CD8-positive, alpha-beta memory T cell (primary cell): Measurements from ENCODE around the gene FIGN. TPM values are rescaled to one million over a fixed set of nuclear protein-coding genes. Genes with fewer than 3 reads are reported as not detected.

Experiments used
- CTCF ChIA-PET: fragments of 350-600 bp; sonication (Branson Sonifier 250); formaldehyde crosslinking; loops from one replicate; lab custom pipeline; 2021; ENCODE audit warnings: antibody characterized with exemption; lab: Charles Lee
- POLR2A ChIA-PET: fragments of 350-600 bp; sonication (Branson Sonifier 250); formaldehyde crosslinking; loops from one replicate; lab custom pipeline; 2021; ENCODE audit warnings: antibody characterized with exemption; lab: Charles Lee
- DNase-seq, 5 donors: peaks; one replicate each; pipeline versions ENCODE4 v3.0.0 to v3.0.0-alpha.2; 2020 to 2022; ENCODE audit warnings: mixed read lengths in 1 of 5
- H3K27ac ChIP-seq: one replicate; pipeline ENCODE4 v1.7.0; 2013; ENCODE audit warnings: low read depth, mild to moderate bottlenecking, low read length, moderate library complexity
- H3K27me3 ChIP-seq: 2 replicates; pipeline ENCODE4 v1.7.0; 2013; ENCODE audit warnings: low read length, mild to moderate bottlenecking; ENCODE audit not compliant: insufficient read depth, poor library complexity, severe bottlenecking
- H3K36me3 ChIP-seq: 2 replicates; pipeline ENCODE4 v1.7.0; 2013; ENCODE audit warnings: mild to moderate bottlenecking, low read length, moderate library complexity; ENCODE audit not compliant: insufficient read depth
- H3K4me1 ChIP-seq: 2 replicates; pipeline ENCODE4 v1.7.0; 2013; ENCODE audit warnings: mild to moderate bottlenecking, low read length, moderate library complexity; ENCODE audit not compliant: insufficient read depth
- H3K4me3 ChIP-seq: 2 replicates; pipeline ENCODE4 v1.7.0; 2013; ENCODE audit warnings: mild to moderate bottlenecking, low read length
- H3K9me3 ChIP-seq: 2 replicates; pipeline ENCODE4 v1.7.0; 2013; ENCODE audit warnings: mild to moderate bottlenecking, low read length
- H3K27ac Mint-ChIP-seq, 8 donors: one replicate each; pipeline ENCODE4 v1.8.0; 2020 to 2021; ENCODE audit warnings: mixed read lengths in 8 of 8, mild to moderate bottlenecking in 6 of 8, inconsistent platforms in 3 of 8, moderate library complexity in 3 of 8
- H3K27me3 Mint-ChIP-seq, 2 donors: one replicate each; pipeline ENCODE4 v1.8.0; 2020 to 2021; ENCODE audit warnings: mixed read lengths in 2 of 2, mild to moderate bottlenecking in 1 of 2, moderate library complexity in 1 of 2
- H3K36me3 Mint-ChIP-seq, 3 donors: one replicate each; pipeline ENCODE4 v1.8.0; 2020 to 2021; ENCODE audit warnings: mixed read lengths in 3 of 3, inconsistent platforms in 1 of 3, mild to moderate bottlenecking in 1 of 3
- H3K4me1 Mint-ChIP-seq, 3 donors: one replicate each; pipeline ENCODE4 v1.8.0; 2020 to 2021; ENCODE audit warnings: mixed read lengths in 3 of 3, inconsistent platforms in 1 of 3, mild to moderate bottlenecking in 1 of 3
- H3K4me3 Mint-ChIP-seq, 7 donors: one replicate each; pipeline ENCODE4 v1.8.0; 2020 to 2021; ENCODE audit warnings: mixed read lengths in 7 of 7, mild to moderate bottlenecking in 6 of 7, moderate library complexity in 4 of 7, inconsistent platforms in 2 of 7
- H3K9me3 Mint-ChIP-seq, 5 donors: one replicate each; pipeline ENCODE4 v1.8.0; 2020 to 2022; ENCODE audit warnings: mixed read lengths in 5 of 5, mild to moderate bottlenecking in 3 of 5, moderate library complexity in 2 of 5, inconsistent platforms in 1 of 5
- polyA plus RNA-seq: library from polyadenylated mRNA; unstranded; fragments of 300-500 nt; fragmentation: Illumina TruSeq; gene quantifications from one replicate; pipeline ENCODE4 v1.2.3, GENCODE V29; 2021
- total RNA-seq, 2 experiments: library from RNA; stranded (reverse); gene quantifications; one replicate each; pipeline ENCODE4 v1.2.3, GENCODE V29; 2021

Gene FIGN
- total and polyA plus RNA-seq, 3 experiments from 2014 or later: not detected

- peaks cover 9 to 25% (median 17%) of the 10 kb centered on the region in 5 donors for H3K9me3 Mint-ChIP-seq
- peaks cover 0 to 4% (median 0%) of the 10 kb centered on the region in 3 donors for H3K36me3 Mint-ChIP-seq
- ChIA-PET CTCF (no interaction called here), POLR2A (no interaction called here)
- H3K27me3 ChIP-seq: no peaks in the 10 kb centered on the region
- H3K4me1 Mint-ChIP-seq: no peaks in the 10 kb centered on the region
- H3K27ac ChIP-seq: no peak overlapping the region
- no peak overlapping the region for H3K4me3 Mint-ChIP-seq
- no peaks in the 10 kb centered on the region for H3K4me1 ChIP-seq
- H3K36me3 ChIP-seq: no peaks in the 10 kb centered on the region
- no peaks in the 10 kb centered on the region for H3K27me3 Mint-ChIP-seq
- H3K27ac Mint-ChIP-seq: no peak overlapping the region
- H3K4me3 ChIP-seq: no peak overlapping the region
- H3K9me3 ChIP-seq: no peaks in the 10 kb centered on the region
- DNase-seq: no peak
Observed at GRCh38 chr2:163664610-163665009, 71.2 kb downstream of the FIGN start.

DNA sequence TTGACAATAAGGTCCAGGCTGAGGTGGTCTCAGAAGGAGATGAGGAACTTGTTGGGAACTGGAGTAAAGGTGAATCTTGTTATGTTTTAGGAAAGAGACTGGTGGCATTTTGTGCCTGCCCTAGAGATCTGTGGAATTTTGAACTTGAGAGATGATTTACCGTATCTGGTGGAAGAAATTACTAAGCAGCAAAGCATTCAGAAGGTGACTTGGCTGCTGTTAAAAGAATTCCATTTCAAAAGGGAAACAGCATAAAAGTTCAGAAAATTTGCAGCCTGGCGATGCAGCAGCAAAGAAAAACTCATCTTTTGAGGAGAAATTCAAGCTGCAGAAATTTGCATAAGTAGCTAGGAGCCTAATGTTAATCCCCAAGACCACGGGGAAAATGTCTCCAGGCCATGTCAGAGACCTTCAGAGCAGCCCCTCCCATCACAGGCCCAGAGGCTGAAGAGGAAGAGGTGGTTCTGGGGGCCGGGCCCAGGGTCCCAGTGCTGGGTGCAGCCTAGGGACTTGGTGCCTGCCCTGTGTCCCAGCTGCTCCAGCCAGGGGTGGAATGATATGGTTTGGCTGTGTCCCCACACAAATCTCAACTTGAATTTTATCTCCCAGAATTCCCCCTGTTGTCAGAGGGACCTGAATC, 73.5 kb downstream of the FIGN start:
- Mint-ChIP-seq H3K9me3 (peaks cover 10 to 23% (median 14%) of the 10 kb centered on the region in 5 donors), H3K4me1 (no peaks in the 10 kb centered on the region), H3K27me3 (no peaks in the 10 kb centered on the region), H3K36me3 (peaks cover 0 to 4% (median 0%) of the 10 kb centered on the region in 3 donors), H3K27ac (no peak overlapping the region), H3K4me3 (no peak overlapping the region)
- Histone ChIP-seq H3K4me1 (no peaks in the 10 kb centered on the region), H3K27me3 (no peaks in the 10 kb centered on the region), H3K36me3 (no peaks in the 10 kb centered on the region), H3K9me3 (no peaks in the 10 kb centered on the region), H3K4me3 (no peak overlapping the region), H3K27ac (no peak overlapping the region)
- DNase-seq: no peak
- ChIA-PET CTCF (no interaction called here), POLR2A (no interaction called here)

DNA sequence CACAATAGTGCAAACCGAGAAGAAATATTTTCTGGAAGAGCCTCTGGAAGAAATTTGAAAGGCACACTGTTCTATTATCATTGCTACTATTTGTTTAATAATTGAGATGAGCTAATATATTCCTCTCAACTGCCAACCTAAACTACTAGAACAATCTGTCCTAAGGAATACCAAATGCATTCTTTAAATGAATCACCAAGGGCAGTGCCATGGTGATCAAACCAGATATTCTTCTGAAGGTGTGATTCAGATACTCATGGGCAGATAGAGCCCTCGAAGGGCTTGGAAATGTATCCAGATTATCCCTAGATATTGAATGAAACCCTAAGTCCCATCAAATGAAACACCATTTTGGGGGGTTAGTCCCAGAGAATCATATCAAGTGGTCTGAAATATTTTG, 76.6 kb downstream of the FIGN start:
- CTCF ChIA-PET: no interaction called here

GRCh38 chr2:163658556-163658955, 77.3 kb downstream of the FIGN start:
- POLR2A ChIA-PET: no interaction called here
- CTCF ChIA-PET: no interaction called here
- Histone ChIP-seq H3K4me1 (no peaks in the 10 kb centered on the region), H3K27ac (no peak overlapping the region), H3K9me3 (no peaks in the 10 kb centered on the region), H3K36me3 (no peaks in the 10 kb centered on the region), H3K27me3 (no peaks in the 10 kb centered on the region), H3K4me3 (no peak overlapping the region)
- Mint-ChIP-seq H3K27ac (no peak overlapping the region), H3K36me3 (no peaks in the 10 kb centered on the region), H3K4me1 (no peaks in the 10 kb centered on the region), H3K27me3 (no peaks in the 10 kb centered on the region), H3K4me3 (no peak overlapping the region), H3K9me3 (peaks cover 7 to 14% (median 13%) of the 10 kb centered on the region in 5 donors)
- no peak for DNase-seq

More for the DNA sequence above, 76.6 kb downstream of the FIGN start:
- H3K9me3 ChIP-seq: no peaks in the 10 kb centered on the region
- H3K4me1 ChIP-seq: no peaks in the 10 kb centered on the region
- H3K9me3 Mint-ChIP-seq: peaks cover 11 to 17% (median 14%) of the 10 kb centered on the region in 5 donors
- DNase-seq: no peak
- H3K36me3 ChIP-seq: no peaks in the 10 kb centered on the region
- no peak overlapping the region for H3K4me3 ChIP-seq
- peaks cover 0 to 4% (median 0%) of the 10 kb centered on the region in 3 donors for H3K36me3 Mint-ChIP-seq
- H3K27ac Mint-ChIP-seq: no peak overlapping the region
- POLR2A ChIA-PET: no interaction called here
- no peaks in the 10 kb centered on the region for H3K27me3 Mint-ChIP-seq
- no peak overlapping the region for H3K4me3 Mint-ChIP-seq
- H3K4me1 Mint-ChIP-seq: no peaks in the 10 kb centered on the region
- H3K27ac ChIP-seq: no peak overlapping the region
- no peaks in the 10 kb centered on the region for H3K27me3 ChIP-seq

DNA sequence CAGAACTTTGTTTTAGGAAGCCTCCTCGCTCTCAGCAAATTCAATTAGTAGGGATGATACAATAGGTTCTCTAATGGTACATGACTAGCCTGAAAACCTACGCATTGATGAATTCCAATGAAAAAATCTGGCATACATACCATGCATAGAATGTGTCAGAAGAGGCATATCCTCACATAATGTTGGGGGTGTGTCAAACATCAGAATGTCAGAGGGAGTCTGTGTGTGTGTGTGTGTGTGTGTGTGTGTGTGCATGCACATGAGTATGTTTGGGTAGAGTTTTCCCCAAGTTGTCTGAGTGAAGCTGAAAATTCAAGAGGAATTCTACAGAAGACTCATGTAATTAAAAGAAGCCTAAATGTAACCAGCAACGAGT, 78.5 kb downstream of the FIGN start:
- DNase-seq: no peak
- H3K4me1 Mint-ChIP-seq: no peaks in the 10 kb centered on the region
- H3K4me1 ChIP-seq: no peaks in the 10 kb centered on the region
- no peak overlapping the region for H3K4me3 ChIP-seq
- no peak overlapping the region for H3K27ac Mint-ChIP-seq
- no peaks in the 10 kb centered on the region for H3K36me3 Mint-ChIP-seq
- H3K4me3 Mint-ChIP-seq: no peak overlapping the region
- ChIA-PET POLR2A (no interaction called here), CTCF (no interaction called here)
- H3K36me3 ChIP-seq: no peaks in the 10 kb centered on the region
- H3K27me3 Mint-ChIP-seq: no peaks in the 10 kb centered on the region
- no peaks in the 10 kb centered on the region for H3K9me3 ChIP-seq
- H3K9me3 Mint-ChIP-seq: peaks cover 7 to 11% (median 8%) of the 10 kb centered on the region in 5 donors
- no peaks in the 10 kb centered on the region for H3K27me3 ChIP-seq
- no peak overlapping the region for H3K27ac ChIP-seq

GRCh38 chr2:163656622-163657280, 79.1 kb downstream of the FIGN start:
- H3K27ac Mint-ChIP-seq: no peak overlapping the region
- CTCF ChIA-PET: no interaction called here
- Histone ChIP-seq H3K27ac (no peak overlapping the region), H3K36me3 (no peaks in the 10 kb centered on the region), H3K4me3 (no peak overlapping the region), H3K9me3 (no peaks in the 10 kb centered on the region), H3K4me1 (no peaks in the 10 kb centered on the region), H3K27me3 (no peaks in the 10 kb centered on the region)
- H3K36me3 Mint-ChIP-seq: no peaks in the 10 kb centered on the region
- no peak overlapping the region for H3K4me3 Mint-ChIP-seq
- H3K27me3 Mint-ChIP-seq: no peaks in the 10 kb centered on the region
- H3K4me1 Mint-ChIP-seq: no peaks in the 10 kb centered on the region
- POLR2A ChIA-PET: no interaction called here
- peaks cover 5 to 8% (median 6%) of the 10 kb centered on the region in 5 donors for H3K9me3 Mint-ChIP-seq
- DNase-seq: no peak

DNA sequence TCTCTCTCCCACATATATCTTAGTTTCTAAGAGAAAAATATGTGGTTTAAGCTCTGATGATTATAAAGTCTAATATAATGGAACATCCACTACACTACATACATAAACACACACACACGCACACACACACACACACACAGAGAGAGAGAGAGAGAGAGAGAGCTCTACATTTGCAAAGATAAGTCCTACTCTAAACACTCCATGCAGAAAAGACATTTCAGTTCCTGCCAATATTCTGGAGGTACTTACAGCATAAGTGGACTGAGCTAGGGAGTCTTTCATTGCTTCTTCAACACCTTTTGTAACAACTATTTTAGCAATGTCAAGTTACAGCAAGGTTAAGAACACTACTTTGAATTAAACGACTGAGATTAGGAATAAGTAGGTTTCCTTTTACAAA, 80.1 kb downstream of the FIGN start:
- no peak overlapping the region for H3K4me3 ChIP-seq
- H3K27ac ChIP-seq: no peak overlapping the region
- H3K9me3 ChIP-seq: no peaks in the 10 kb centered on the region
- H3K9me3 Mint-ChIP-seq: peaks cover 3 to 8% (median 4%) of the 10 kb centered on the region in 5 donors
- no peaks in the 10 kb centered on the region for H3K27me3 Mint-ChIP-seq
- no peaks in the 10 kb centered on the region for H3K36me3 ChIP-seq
- H3K27me3 ChIP-seq: no peaks in the 10 kb centered on the region
- POLR2A ChIA-PET: no interaction called here
- DNase-seq: no peak
- H3K4me3 Mint-ChIP-seq: no peak overlapping the region
- H3K27ac Mint-ChIP-seq: no peak overlapping the region
- H3K4me1 ChIP-seq: no peaks in the 10 kb centered on the region
- H3K36me3 Mint-ChIP-seq: no peaks in the 10 kb centered on the region
- CTCF ChIA-PET: no interaction called here
- no peaks in the 10 kb centered on the region for H3K4me1 Mint-ChIP-seq

GRCh38 chr2:163652751-163653150, 83.1 kb downstream of the FIGN start:
- ChIA-PET POLR2A (no interaction called here), CTCF (no interaction called here)
- Histone ChIP-seq H3K27me3 (no peaks in the 10 kb centered on the region), H3K4me3 (no peak overlapping the region), H3K9me3 (no peaks in the 10 kb centered on the region), H3K4me1 (no peaks in the 10 kb centered on the region), H3K27ac (no peak overlapping the region), H3K36me3 (no peaks in the 10 kb centered on the region)
- H3K36me3 Mint-ChIP-seq: no peaks in the 10 kb centered on the region
- H3K9me3 Mint-ChIP-seq: peaks cover 0 to 6% (median 3%) of the 10 kb centered on the region in 5 donors
- H3K27me3 Mint-ChIP-seq: no peaks in the 10 kb centered on the region
- no peak for DNase-seq
- no peaks in the 10 kb centered on the region for H3K4me1 Mint-ChIP-seq
- no peak overlapping the region for H3K27ac Mint-ChIP-seq
- no peak overlapping the region for H3K4me3 Mint-ChIP-seq
